HepG2 (cell line): ENCODE data around the gene SARS2. TPM values are rescaled to one million over a fixed set of nuclear protein-coding genes. Genes with fewer than 3 reads are reported as not detected.

Source experiments
- EZH2 ChIP-seq: conservative IDR thresholded peaks from 2 replicates; pipeline ENCODE4 v1.6.1; 2012; ENCODE audit warnings: mild to moderate bottlenecking, low read depth, low read length, moderate library complexity
- HNRNPL ChIP-seq: fragments of 200-400 bp; formaldehyde crosslinking; IDR thresholded peaks from 2 replicates; pipeline ENCODE4 v1.6.1; 2017; ENCODE audit warnings: mild to moderate bottlenecking, low read depth, low read length
- MTA1 ChIP-seq: sonication (generic); formaldehyde crosslinking; IDR thresholded peaks from 2 replicates; pipeline ENCODE4 v1.4.0; 2020; ENCODE audit warnings: missing genetic modification reagents, mild to moderate bottlenecking, borderline replicate concordance
- PHF8 ChIP-seq: sonication (generic); formaldehyde crosslinking; IDR thresholded peaks from 2 replicates; pipeline ENCODE4 v1.5.0; 2020; ENCODE audit warnings: missing genetic modification reagents
- SALL2 ChIP-seq: sonication (generic); formaldehyde crosslinking; IDR thresholded peaks from 2 replicates; pipeline ENCODE4 v1.8.1; 2023; ENCODE audit warnings: mild to moderate bottlenecking, missing genetic modification reagents, inconsistent platforms
- STAG1 ChIP-seq: sonication (generic); formaldehyde crosslinking; IDR thresholded peaks from 2 replicates; pipeline ENCODE4 v1.4.0; 2020; ENCODE audit warnings: missing genetic modification reagents
- UBTF ChIP-seq: sonication (generic); formaldehyde crosslinking; IDR thresholded peaks from 2 replicates; pipeline ENCODE4 v1.4.0; 2020; ENCODE audit warnings: mild to moderate bottlenecking, missing genetic modification reagents
- YEATS2 ChIP-seq: sonication (generic); formaldehyde crosslinking; IDR thresholded peaks from 2 replicates; pipeline ENCODE4 v1.4.0; 2020; ENCODE audit warnings: missing genetic modification reagents, borderline replicate concordance
- ZBTB10 ChIP-seq: sonication (generic); formaldehyde crosslinking; IDR thresholded peaks from 2 replicates; pipeline ENCODE4 v1.4.0; 2020; ENCODE audit warnings: missing genetic modification reagents, borderline replicate concordance
- ZBTB34 ChIP-seq: sonication (generic); formaldehyde crosslinking; IDR thresholded peaks from 2 replicates; pipeline ENCODE4 v1.8.0; 2022; ENCODE audit warnings: mild to moderate bottlenecking, missing genetic modification reagents
- ZMYM4 ChIP-seq: sonication (generic); formaldehyde crosslinking; IDR thresholded peaks from 2 replicates; pipeline ENCODE4 v1.8.1; 2023; ENCODE audit warnings: mild to moderate bottlenecking, missing genetic modification reagents
- ZNF296 ChIP-seq: sonication (generic); formaldehyde crosslinking; conservative IDR thresholded peaks from 2 replicates; pipeline ENCODE4 v1.5.0; 2020; ENCODE audit warnings: mild to moderate bottlenecking, missing genetic modification reagents
- ZNF430 ChIP-seq: sonication (generic); formaldehyde crosslinking; IDR thresholded peaks from 2 replicates; pipeline ENCODE4 v1.9.0; 2021; ENCODE audit warnings: mild to moderate bottlenecking, missing genetic modification reagents
- ZNF589 ChIP-seq: sonication (generic); formaldehyde crosslinking; conservative IDR thresholded peaks from 2 replicates; pipeline ENCODE4 v1.8.0; 2022; ENCODE audit warnings: mild to moderate bottlenecking, moderate library complexity, missing genetic modification reagents
- polyA plus RNA-seq, 8 experiments: library from polyadenylated mRNA; depleted of rRNA in 3 of 8; stranded (reverse) in 7 of 8; unstranded in 1 of 8; fragments of >200 nt; fragmentation: Illumina TruSeq in 4 of 8; extraction: Trizol in 4 of 8; gene quantifications; 2 replicates each; pipeline versions ENCODE4 v1.2.1 to v1.2.3, GENCODE V29; 2011 to 2016; ENCODE audit warnings: low read depth in 4 of 8, missing spikeins in 1 of 8, mixed read lengths in 1 of 8; ENCODE audit not compliant: insufficient read depth in 1 of 8
- total RNA-seq, 5 experiments: library from RNA; depleted of rRNA; stranded (reverse); fragments of >200 nt; fragmentation: Illumina TruSeq; extraction: Trizol; gene quantifications; 2 replicates each; pipeline ENCODE4 v1.2.3, GENCODE V29; 2016; ENCODE audit warnings: low read depth in 1 of 5
- TF ChIP-seq, protein P1 (sequence below): sonication (generic); formaldehyde crosslinking; IDR thresholded peaks from 2 replicates; pipeline ENCODE4 v1.5.0; 2020; ENCODE audit warnings: mild to moderate bottlenecking, missing genetic modification reagents, borderline replicate concordance

Gene SARS2
- total and polyA plus RNA-seq, 2 of the 13 experiments (the other 11 are each of a cell fraction or from before 2014, with no cell fraction given), result 40.0 to 48.6 TPM

GRCh38 chr19:38877781-38878574, 52.6 kb downstream of the SARS2 start, which contains the start of gene RINL (continued):
- TF ChIP-seq HNRNPL (0 out of 2 replicates have a peak, but pooled peaks have one; percentile 61), ZMYM4 (CRISPR knock-in tag) (0 out of 2 replicates have a peak, but pooled peaks have one; percentile 23), ZBTB10 (CRISPR knock-in tag) (0 out of 2 replicates have a peak, but pooled peaks have one; percentile 39), SALL2 (no peak), MTA1 (peak; percentile 48; the same call in 1 of the 2 replicates), PHF8 (peak; percentile 51; the same call in 1 of the 2 replicates), ZBTB34 (CRISPR knock-in tag) (0 out of 2 replicates have a peak, but pooled peaks have one; percentile 41), EZH2 (no peak), ZNF296 (CRISPR knock-in tag) (no peak), UBTF (CRISPR knock-in tag) (peak; percentile 44; the same call in 1 of the 2 replicates), ZNF589 (CRISPR knock-in tag) (no peak), ZNF430 (CRISPR knock-in tag) (no peak), STAG1 (CRISPR knock-in tag) (no peak; the same call in 1 of the 2 replicates), YEATS2 (CRISPR knock-in tag) (peak; percentile 61; the same call in 1 of the 2 replicates)
- TF ChIP-seq, protein P1, sequence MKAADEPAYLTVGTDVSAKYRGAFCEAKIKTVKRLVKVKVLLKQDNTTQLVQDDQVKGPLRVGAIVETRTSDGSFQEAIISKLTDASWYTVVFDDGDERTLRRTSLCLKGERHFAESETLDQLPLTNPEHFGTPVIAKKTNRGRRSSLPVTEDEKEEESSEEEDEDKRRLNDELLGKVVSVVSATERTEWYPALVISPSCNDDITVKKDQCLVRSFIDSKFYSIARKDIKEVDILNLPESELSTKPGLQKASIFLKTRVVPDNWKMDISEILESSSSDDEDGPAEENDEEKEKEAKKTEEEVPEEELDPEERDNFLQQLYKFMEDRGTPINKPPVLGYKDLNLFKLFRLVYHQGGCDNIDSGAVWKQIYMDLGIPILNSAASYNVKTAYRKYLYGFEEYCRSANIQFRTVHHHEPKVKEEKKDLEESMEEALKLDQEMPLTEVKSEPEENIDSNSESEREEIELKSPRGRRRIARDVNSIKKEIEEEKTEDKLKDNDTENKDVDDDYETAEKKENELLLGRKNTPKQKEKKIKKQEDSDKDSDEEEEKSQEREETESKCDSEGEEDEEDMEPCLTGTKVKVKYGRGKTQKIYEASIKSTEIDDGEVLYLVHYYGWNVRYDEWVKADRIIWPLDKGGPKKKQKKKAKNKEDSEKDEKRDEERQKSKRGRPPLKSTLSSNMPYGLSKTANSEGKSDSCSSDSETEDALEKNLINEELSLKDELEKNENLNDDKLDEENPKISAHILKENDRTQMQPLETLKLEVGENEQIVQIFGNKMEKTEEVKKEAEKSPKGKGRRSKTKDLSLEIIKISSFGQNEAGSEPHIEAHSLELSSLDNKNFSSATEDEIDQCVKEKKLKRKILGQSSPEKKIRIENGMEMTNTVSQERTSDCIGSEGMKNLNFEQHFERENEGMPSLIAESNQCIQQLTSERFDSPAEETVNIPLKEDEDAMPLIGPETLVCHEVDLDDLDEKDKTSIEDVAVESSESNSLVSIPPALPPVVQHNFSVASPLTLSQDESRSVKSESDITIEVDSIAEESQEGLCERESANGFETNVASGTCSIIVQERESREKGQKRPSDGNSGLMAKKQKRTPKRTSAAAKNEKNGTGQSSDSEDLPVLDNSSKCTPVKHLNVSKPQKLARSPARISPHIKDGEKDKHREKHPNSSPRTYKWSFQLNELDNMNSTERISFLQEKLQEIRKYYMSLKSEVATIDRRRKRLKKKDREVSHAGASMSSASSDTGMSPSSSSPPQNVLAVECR, result peak; percentile 62; the same call in 1 of the 2 replicates
